BLaER1 treated with 17β-estradiol and CSF1 and Interleukin-3, amounts not matched to agents 10 nM and 100 nM (cell line): Measurements from ENCODE around the gene CCN2.
"Not testable (repeated sequence)": the region's sequence is repeated elsewhere in the genome, so short reads cannot be mapped to it uniquely, and the experiment has no call there.

ENCODE experiments used
- H3K27ac ChIP-seq, 11 experiments: shearing (Covaris generic); formaldehyde crosslinking; 2 replicates each; pipeline ENCODE4 v1.8.1; 2022
- H3K27me3 ChIP-seq, 11 experiments: shearing (Covaris generic); formaldehyde crosslinking; 2 replicates each; pipeline ENCODE4 v1.8.1; 2022
- H3K36me3 ChIP-seq, 11 experiments: shearing (Covaris generic); formaldehyde crosslinking; 2 replicates each; pipeline ENCODE4 v1.8.1; 2022
- H3K4me1 ChIP-seq, 10 experiments: shearing (Covaris generic); formaldehyde crosslinking; 2 replicates each; pipeline ENCODE4 v1.8.1; 2022
- H3K4me2 ChIP-seq, 11 experiments: shearing (Covaris generic); formaldehyde crosslinking; 2 replicates each; pipeline ENCODE4 v1.8.1; 2022
- H3K4me3 ChIP-seq, 10 experiments: shearing (Covaris generic); formaldehyde crosslinking; 2 replicates each; pipeline ENCODE4 v1.8.1; 2022
- H3K9ac ChIP-seq, 11 experiments: shearing (Covaris generic); formaldehyde crosslinking; 2 replicates each; pipeline ENCODE4 v1.8.1; 2022
- H3K9me3 ChIP-seq, 11 experiments: shearing (Covaris generic); formaldehyde crosslinking; replicated peaks in 1 of 11; 2 replicates each; pipeline ENCODE4 v1.8.1; 2022
- H4K20me1 ChIP-seq, 11 experiments: shearing (Covaris generic); formaldehyde crosslinking; 2 replicates each; pipeline ENCODE4 v1.8.1; 2022
- Cebpa-rat ChIP-seq, 11 experiments: shearing (Covaris generic); IDR thresholded peaks; 2 replicates each; pipeline ENCODE4 v1.8.1; 2022

CCN2 gene

DNA sequence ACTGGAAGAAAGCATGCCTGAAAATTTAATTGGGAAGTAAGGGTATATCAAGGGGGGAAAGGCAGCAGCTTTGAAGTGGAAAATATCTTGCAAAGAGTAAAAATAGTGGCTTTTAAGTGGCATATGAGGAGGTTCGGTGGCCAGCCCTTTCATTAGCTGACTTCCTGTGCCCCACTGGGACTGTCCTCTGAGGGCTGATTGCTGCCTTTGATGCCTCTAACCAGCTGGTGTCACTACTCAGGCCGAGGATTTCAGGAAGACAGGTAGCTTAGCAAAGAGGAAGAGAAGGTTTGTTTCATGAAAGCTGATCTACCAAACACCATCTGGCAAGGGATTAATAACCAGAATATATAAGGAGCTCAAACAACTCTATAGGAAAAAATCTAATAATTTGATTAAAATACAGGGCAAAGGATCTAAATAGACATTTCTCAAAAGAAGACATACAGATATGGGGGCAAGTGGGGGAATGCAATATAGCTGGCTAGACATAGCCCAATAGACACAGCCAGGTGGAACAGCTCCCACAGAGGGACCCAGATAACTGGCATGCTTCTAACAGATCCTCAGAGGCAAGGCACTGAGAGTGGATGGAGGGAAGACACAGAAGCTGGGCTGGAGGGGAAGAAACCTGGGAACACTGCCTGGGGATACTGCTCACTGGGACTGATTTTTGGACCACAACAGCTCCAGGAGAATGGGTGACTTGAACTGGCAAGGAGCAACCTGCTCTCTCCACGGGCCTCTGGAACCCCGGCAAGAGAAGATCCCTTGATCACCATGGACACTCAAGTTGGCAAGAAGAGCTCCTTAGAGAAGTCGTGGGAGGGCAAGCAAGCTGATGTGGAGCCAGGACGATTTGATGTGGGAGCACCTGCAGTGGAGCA, 33.2 kb downstream of the CCN2 start:
- Histone ChIP-seq H3K4me2 (peak overlapping the region; percentile 63 to 89 (median 79)), H4K20me1 (peaks cover 0 to 27% (median 8%) of the 10 kb centered on the region in 11 experiments; a peak in 11 of 22 replicates), H3K9me3 (peaks cover 34 to 49% (median 40%) of the 10 kb centered on the region in 11 experiments), H3K9ac (no peak overlapping the region), H3K36me3 (no peaks in the 10 kb centered on the region), H3K4me3 (no peak overlapping the region; a peak in 1 of 20 replicates), H3K27ac (no peak overlapping the region), H3K4me1 (peaks cover 26 to 37% (median 31%) of the 10 kb centered on the region in 10 experiments), H3K27me3 (peaks cover 0 to 93% (median 9%) of the 10 kb centered on the region in 11 experiments; a peak in 15 of 22 replicates)
- TF ChIP-seq Cebpa-rat (IDR thresholded peaks at IDR 0.05) = no peak

GRCh38 chr6:131917318-131917717, 33.9 kb downstream of the CCN2 start:
- Histone ChIP-seq H3K4me2 (peak overlapping the region; percentile 63 to 89 (median 79)), H3K9ac (no peak overlapping the region), H3K27ac (no peak overlapping the region), H3K36me3 (no peaks in the 10 kb centered on the region), H3K27me3 (peaks cover 5 to 96% (median 16%) of the 10 kb centered on the region in 11 experiments; a peak in 17 of 22 replicates), H3K9me3 (peaks cover 28 to 42% (median 33%) of the 10 kb centered on the region in 11 experiments), H3K4me3 (no peak overlapping the region; a peak in 1 of 20 replicates), H4K20me1 (peaks cover 0 to 32% (median 8%) of the 10 kb centered on the region in 11 experiments; a peak in 11 of 22 replicates), H3K4me1 (peaks cover 26 to 37% (median 31%) of the 10 kb centered on the region in 10 experiments)
- no peak for TF ChIP-seq Cebpa-rat (IDR thresholded peaks at IDR 0.05)

DNA sequence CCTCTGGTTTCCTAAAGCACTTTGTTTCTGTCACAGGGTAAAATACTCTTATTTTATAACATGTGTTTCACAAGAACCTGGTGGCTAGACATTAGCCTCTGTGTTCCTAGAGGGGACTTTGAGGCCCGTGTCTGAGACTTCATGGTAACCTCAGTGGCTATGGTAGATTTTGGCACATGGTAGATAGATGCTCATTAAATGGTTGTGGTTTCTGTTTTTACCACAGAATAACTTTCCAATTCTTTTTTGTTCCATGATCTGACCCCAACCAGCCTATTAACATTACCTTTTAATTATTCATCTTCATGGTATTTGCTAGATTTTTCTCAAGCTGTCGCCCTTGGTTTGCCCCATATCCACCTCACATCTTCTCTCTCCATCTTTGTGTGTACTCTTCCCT, 34.3 kb downstream of the CCN2 start:
- Histone ChIP-seq H4K20me1 (peaks cover 0 to 32% (median 8%) of the 10 kb centered on the region in 11 experiments; a peak in 11 of 22 replicates), H3K36me3 (no peaks in the 10 kb centered on the region), H3K27ac (no peak overlapping the region), H3K27me3 (peaks cover 7 to 96% (median 20%) of the 10 kb centered on the region in 11 experiments), H3K9ac (no peak overlapping the region), H3K4me2 (peak overlapping the region; percentile 56 to 89 (median 73); a peak in 21 of 22 replicates), H3K9me3 (peaks cover 23 to 37% (median 28%) of the 10 kb centered on the region in 11 experiments), H3K4me3 (no peak overlapping the region), H3K4me1 (peaks cover 26 to 37% (median 31%) of the 10 kb centered on the region in 10 experiments)
- no peak for TF ChIP-seq Cebpa-rat (IDR thresholded peaks at IDR 0.05)

DNA sequence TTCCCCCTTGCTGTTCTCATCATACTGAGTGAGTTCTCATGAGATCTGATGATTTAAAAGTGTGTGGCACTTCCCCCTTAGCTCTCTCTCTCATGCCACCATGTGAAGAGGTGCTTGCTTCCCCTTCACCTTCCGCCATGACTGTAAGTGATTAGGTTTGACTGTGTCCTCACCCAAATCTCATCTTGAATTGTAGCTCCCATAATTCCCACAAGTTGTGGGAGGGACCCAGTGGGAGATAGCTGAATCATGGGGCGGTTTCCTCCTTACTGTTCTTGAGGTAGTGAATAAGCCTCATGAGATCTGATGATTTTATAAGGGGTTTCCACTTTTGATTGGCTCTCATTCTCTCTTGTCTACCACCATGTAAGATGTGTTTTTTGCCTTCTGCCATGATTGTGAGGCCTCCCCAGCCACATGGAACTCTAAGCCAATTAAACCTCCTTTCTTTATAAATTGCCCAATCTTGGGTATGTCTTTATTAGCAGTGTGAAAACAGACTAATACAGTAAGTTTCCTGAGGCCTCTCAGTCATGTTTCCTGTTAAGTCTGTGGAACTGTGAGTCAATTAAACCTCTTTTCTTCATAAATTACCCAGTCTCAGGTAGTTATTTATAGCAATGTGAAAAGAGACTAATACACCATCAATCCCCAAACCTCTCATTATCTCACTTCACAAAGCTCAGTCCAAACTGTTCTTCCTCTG, 34.9 kb downstream of the CCN2 start:
- H3K9ac ChIP-seq, H3K27ac ChIP-seq, H3K4me3 ChIP-seq, H3K36me3 ChIP-seq: not testable (repeated sequence)
- peaks cover 26 to 37% (median 31%) of the 10 kb centered on the region in 10 experiments for H3K4me1 ChIP-seq
- peaks cover 0 to 32% (median 8%) of the 10 kb centered on the region in 11 experiments; a peak in 11 of 22 replicates for H4K20me1 ChIP-seq
- peaks cover 13 to 97% (median 26%) of the 10 kb centered on the region in 11 experiments for H3K27me3 ChIP-seq
- peak overlapping the region; percentile 56 to 89 (median 73); a peak in 21 of 22 replicates for H3K4me2 ChIP-seq
- peaks cover 17 to 31% (median 22%) of the 10 kb centered on the region in 11 experiments; a peak in 20 of 22 replicates for H3K9me3 ChIP-seq

- Histone ChIP-seq H3K27ac (no peak overlapping the region), H3K36me3 (no peaks in the 10 kb centered on the region), H3K27me3 (peaks cover 20 to 97% (median 37%) of the 10 kb centered on the region in 11 experiments), H3K4me1 (peaks cover 26 to 37% (median 31%) of the 10 kb centered on the region in 10 experiments), H3K9me3 (peaks cover 10 to 21% (median 15%) of the 10 kb centered on the region in 11 experiments; a peak in 20 of 22 replicates), H3K4me2 (no peak overlapping the region; a peak in 1 of 22 replicates), H4K20me1 (peaks cover 0 to 32% (median 8%) of the 10 kb centered on the region in 11 experiments; a peak in 11 of 22 replicates), H3K9ac (no peak overlapping the region), H3K4me3 (no peak overlapping the region)
- TF ChIP-seq Cebpa-rat (IDR thresholded peaks at IDR 0.05) = no peak
Measured at GRCh38 chr6:131914967-131915751, 36.0 kb downstream of the CCN2 start.

GRCh38 chr6:131914234-131914633, 36.9 kb downstream of the CCN2 start:
- no peak overlapping the region for H3K9ac ChIP-seq
- TF ChIP-seq Cebpa-rat (IDR thresholded peaks at IDR 0.05) = no peak
- no peaks in the 10 kb centered on the region for H3K36me3 ChIP-seq
- peaks cover 20 to 95% (median 37%) of the 10 kb centered on the region in 11 experiments for H3K27me3 ChIP-seq
- no peak overlapping the region for H3K4me2 ChIP-seq
- H3K9me3 ChIP-seq = peaks cover under 1 to 12% (median 6%) of the 10 kb centered on the region in 11 experiments; a peak in 14 of 22 replicates
- H3K27ac ChIP-seq = no peak overlapping the region
- H3K4me3 ChIP-seq = no peak overlapping the region
- peaks cover 26 to 37% (median 31%) of the 10 kb centered on the region in 10 experiments for H3K4me1 ChIP-seq
- peaks cover 0 to 32% (median 8%) of the 10 kb centered on the region in 11 experiments; a peak in 11 of 22 replicates for H4K20me1 ChIP-seq

- Histone ChIP-seq H3K9ac (no peak overlapping the region), H3K4me1 (peaks cover 9 to 17% (median 11%) of the 10 kb centered on the region in 10 experiments), H3K27ac (no peak overlapping the region), H3K9me3 (peaks cover 0 to 12% (median 6%) of the 10 kb centered on the region in 11 experiments; a peak in 13 of 22 replicates), H3K4me3 (no peak overlapping the region), H3K27me3 (peaks cover 38 to 96% (median 57%) of the 10 kb centered on the region in 11 experiments), H3K36me3 (no peaks in the 10 kb centered on the region), H3K4me2 (no peak overlapping the region), H4K20me1 (peaks cover 0 to 18% (median 1%) of the 10 kb centered on the region in 11 experiments; a peak in 9 of 22 replicates)
- no peak for TF ChIP-seq Cebpa-rat (IDR thresholded peaks at IDR 0.05)
Measured at GRCh38 chr6:131911951-131912350, 39.2 kb downstream of the CCN2 start.

GRCh38 chr6:131910956-131911355, 40.2 kb downstream of the CCN2 start:
- no peak overlapping the region for H3K4me2 ChIP-seq
- no peak overlapping the region for H3K27ac ChIP-seq
- peaks cover 0 to 6% (median 2%) of the 10 kb centered on the region in 11 experiments; a peak in 13 of 22 replicates for H3K9me3 ChIP-seq
- H4K20me1 ChIP-seq = peaks cover 0 to 15% (median 0%) of the 10 kb centered on the region in 11 experiments; a peak in 5 of 22 replicates
- H3K36me3 ChIP-seq = no peaks in the 10 kb centered on the region
- H3K9ac ChIP-seq = no peak overlapping the region
- no peak for TF ChIP-seq Cebpa-rat (IDR thresholded peaks at IDR 0.05)
- no peak overlapping the region for H3K4me3 ChIP-seq
- H3K27me3 ChIP-seq = peaks cover 38 to 86% (median 57%) of the 10 kb centered on the region in 11 experiments
- peaks cover 0 to 7% (median 1%) of the 10 kb centered on the region in 10 experiments; a peak in 11 of 20 replicates for H3K4me1 ChIP-seq
